ENCODE measurements around the gene NEMP2.
"Not testable (repeated sequence)": the region's sequence is repeated elsewhere in the genome, so short reads cannot be mapped to it uniquely, and the experiment has no call there.

The NEMP2 gene

GRCh38 chr2:190524928-190525327 is 9.6 kb downstream of the NEMP2 start:
- DNase-seq: no peak

- no peak for DNase-seq
Measured at GRCh38 chr2:190519975-190520767, 14.4 kb downstream of the NEMP2 start.

GRCh38 chr2:190517468-190517867 is 17.1 kb downstream of the NEMP2 start:
- DNase-seq: no peak

GRCh38 chr2:190515687-190516086 is 18.8 kb downstream of the NEMP2 start:
- no peak for DNase-seq

- no peak for DNase-seq
Measured at GRCh38 chr2:190514676-190515075, 19.8 kb downstream of the NEMP2 start.

GRCh38 chr2:190513877-190514276 is 20.6 kb downstream of the NEMP2 start:
- DNase-seq: no peak

GRCh38 chr2:190512539-190513095 is 21.9 kb downstream of the NEMP2 start:
- DNase-seq: no peak

- no peak for DNase-seq
Measured at GRCh38 chr2:190511104-190511503, 23.4 kb downstream of the NEMP2 start.

- not testable (repeated sequence) for DNase-seq
Measured at GRCh38 chr2:190509895-190510294, 24.6 kb downstream of the NEMP2 start.

- no peak for DNase-seq
Measured at GRCh38 chr2:190507135-190507534, 27.4 kb downstream of the NEMP2 start.

- no peak for DNase-seq
Measured at GRCh38 chr2:190506666-190507065, 27.9 kb downstream of the NEMP2 start.

- DNase-seq: no peak
Measured at GRCh38 chr2:190505696-190506095, 28.8 kb downstream of the NEMP2 start.

- DNase-seq: no peak
Measured at GRCh38 chr2:190504912-190505311, 29.6 kb downstream of the NEMP2 start.

GRCh38 chr2:190503088-190503487 is 31.4 kb downstream of the NEMP2 start:
- no peak for DNase-seq

- no peak for DNase-seq
Measured at GRCh38 chr2:190501702-190502407, 32.7 kb downstream of the NEMP2 start.

- no peak for DNase-seq
Measured at GRCh38 chr2:190501231-190501630, 33.3 kb downstream of the NEMP2 start.

GRCh38 chr2:190500054-190500502 is 34.4 kb downstream of the NEMP2 start:
- no peak for DNase-seq

- no peak for DNase-seq
Measured at GRCh38 chr2:190499273-190499672, 35.2 kb downstream of the NEMP2 start.

GRCh38 chr2:190497428-190497827 is 37.1 kb downstream of the NEMP2 start:
- DNase-seq: no peak

GRCh38 chr2:190494600-190495227 is 39.8 kb downstream of the NEMP2 start:
- not testable (repeated sequence) for DNase-seq

- DNase-seq: no peak
Measured at GRCh38 chr2:190493095-190493494, 41.4 kb downstream of the NEMP2 start.

GRCh38 chr2:190490502-190490901 is 44.0 kb downstream of the NEMP2 start:
- no peak for DNase-seq

- no peak for DNase-seq
Measured at GRCh38 chr2:190489475-190489874, 45.0 kb downstream of the NEMP2 start.

All from NCI-H187 (cell line).